GM18502 (cell line): ENCODE data around the gene PARL.
"Not testable (repeated sequence)": the region's sequence is repeated elsewhere in the genome, so short reads cannot be mapped to it uniquely, and the experiment has no call there.

Experiments
- ATAC-seq: cut with Tn5 transposase; IDR thresholded peaks from one replicate; pipeline ENCODE4 v1.9.1; 2021; ENCODE audit warnings: mild to moderate bottlenecking; ENCODE audit not compliant: unreplicated experiment, poor library complexity

PARL gene

DNA sequence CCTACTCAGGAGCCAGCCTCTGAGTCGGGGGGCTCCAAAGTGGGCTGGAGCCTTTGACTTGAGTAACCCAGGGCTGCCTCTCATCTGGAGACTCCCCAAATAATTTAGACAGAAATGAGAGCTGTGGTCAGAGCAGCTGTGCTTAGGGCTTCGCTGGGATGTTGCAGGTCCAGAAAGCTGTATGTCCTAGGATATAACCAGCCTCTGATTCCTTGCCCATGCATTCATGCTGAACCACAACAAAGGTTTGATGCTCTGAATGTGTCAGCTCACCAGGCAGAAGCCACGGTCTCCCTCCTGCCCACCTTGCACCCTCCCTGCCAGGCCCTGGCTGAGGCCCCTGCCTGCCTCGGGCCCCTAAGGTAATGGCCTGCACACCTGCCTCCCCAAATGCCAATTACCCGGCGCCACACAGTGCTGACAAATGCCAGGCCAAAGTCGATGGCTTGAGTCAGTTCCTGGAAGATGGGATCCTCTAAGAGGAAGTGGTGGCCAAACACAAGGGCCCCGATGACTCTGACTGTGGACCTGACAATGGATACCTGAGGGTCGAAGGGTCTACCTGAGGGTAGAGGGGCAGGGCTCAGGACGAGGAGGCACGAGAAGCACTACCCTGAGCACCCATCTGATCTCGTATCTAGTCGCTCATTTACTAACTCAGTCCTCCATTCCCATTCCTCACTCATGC, 21.7 kb upstream of the PARL start:
- no peak for ATAC-seq

- ATAC-seq: no peak
These were observed 20.4 kb upstream of the PARL start for GRCh38 chr3:183904833-183905780.

DNA sequence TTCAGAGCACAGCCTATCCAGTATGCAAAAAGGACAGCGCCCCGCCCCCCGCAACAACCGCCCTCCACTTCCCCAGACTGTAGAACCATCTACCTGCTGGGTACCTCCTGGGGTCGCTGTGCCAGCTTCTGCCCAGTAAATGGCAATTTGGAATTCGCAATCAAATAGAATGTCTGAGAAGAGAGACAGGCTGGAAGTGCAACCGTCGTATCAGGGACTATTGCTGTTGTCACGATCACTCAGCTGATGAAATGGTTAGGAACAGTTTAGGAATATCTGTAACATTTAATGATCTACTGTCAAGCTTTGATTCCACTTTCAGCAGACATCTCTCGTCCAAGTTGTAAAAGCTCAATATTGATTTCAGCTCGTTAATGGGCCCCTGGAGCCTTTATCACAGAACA, 13.3 kb upstream of the PARL start:
- no peak for ATAC-seq

DNA sequence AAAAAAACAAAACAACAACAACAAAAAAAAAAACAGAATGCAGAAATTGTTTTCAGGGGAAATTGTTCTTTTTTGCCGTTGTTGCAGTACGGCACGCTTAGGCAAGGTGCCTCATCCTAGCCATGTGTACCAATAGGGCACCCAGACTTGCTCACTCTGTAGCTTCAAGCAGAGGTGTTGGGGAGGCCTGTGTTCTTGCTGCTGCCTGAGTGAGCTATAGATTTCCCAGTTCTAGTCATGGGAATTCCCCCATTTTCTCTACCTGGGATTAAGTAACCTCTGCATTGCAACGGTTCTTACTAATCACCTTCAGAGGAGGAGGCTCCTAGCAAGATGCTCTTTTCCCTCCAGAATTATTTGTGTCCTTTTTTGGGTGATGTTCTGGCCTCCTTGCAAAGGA, 12.9 kb upstream of the PARL start:
- ATAC-seq: no peak

DNA sequence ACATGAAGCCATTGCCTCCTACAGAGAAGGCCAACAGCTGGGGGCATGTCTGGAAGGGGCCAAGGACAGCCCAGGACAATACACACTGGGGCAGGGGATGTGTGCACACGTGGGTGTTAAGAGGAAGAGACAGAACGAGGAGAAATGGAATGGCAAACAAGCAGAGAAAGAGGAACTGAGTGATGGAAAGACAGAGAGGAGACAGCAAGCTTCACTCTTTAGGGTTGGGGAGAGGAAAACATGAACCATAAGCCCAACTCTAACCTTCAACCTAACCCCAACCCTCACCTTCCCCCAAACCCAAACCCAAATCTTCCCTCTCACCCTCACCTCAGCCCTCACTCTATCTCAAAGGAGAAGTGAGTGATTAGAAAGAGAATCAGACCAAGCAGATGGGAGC, 11.9 kb upstream of the PARL start:
- no peak for ATAC-seq

DNA sequence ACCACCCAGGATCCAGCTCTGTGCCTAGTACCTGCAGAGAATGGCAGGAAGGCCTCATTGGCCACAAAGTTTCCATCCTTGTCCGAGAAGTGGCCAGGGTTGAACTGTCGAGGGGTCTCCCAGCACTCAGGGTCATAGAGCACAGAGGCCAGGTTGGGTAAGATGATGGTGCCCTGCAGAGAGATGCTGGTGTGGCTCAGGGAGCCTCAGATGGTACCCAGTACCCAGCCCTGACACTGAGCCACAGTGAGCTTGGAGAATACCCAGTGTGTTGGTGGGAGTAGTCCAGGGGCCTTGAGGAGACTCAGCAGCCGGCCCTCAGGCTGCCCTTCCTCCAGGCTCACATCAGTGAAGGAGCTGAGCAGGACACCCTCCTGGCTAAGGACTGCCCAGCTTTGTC, 11.5 kb upstream of the PARL start:
- ATAC-seq: no peak

DNA sequence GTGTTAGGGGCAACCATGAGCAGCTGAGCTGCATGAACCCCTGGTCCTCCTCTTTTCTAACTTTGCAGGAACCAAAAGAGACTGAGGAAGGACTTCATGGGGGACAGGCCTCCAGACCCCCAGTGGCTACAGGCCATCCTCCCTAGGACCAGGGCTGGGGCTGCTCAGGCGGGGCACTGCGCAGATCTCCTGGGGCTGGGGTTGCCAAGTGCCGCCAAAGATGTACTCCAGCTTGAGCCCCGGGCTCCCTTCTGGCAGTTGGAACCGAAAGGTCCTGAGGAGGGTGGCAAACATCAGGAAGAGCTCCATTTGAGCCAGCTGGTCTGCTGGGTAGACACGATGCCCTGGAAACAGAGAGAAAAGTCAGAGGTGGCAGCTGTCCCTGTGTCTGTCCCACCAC, 11.1 kb upstream of the PARL start:
- ATAC-seq: no peak

DNA sequence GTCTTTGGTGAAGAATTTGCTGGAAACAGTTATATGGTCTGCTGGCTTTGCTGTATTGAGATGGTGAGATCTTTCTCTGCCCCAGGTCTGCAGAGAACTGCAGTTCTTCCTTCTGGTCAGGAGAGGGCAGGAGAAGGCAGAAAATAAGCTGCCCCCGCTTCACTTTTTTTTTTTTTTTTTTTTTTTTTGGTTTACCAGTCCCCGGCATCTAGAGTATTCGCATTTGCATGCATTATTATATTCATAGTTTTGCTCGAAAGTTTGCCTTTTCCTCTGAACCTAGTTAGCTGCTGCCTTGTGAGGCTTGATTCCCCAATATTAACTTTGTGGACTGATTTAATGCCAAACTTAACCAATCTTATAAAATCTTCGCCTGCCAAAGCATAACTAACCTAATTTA, 10.6 kb upstream of the PARL start:
- no peak for ATAC-seq

DNA sequence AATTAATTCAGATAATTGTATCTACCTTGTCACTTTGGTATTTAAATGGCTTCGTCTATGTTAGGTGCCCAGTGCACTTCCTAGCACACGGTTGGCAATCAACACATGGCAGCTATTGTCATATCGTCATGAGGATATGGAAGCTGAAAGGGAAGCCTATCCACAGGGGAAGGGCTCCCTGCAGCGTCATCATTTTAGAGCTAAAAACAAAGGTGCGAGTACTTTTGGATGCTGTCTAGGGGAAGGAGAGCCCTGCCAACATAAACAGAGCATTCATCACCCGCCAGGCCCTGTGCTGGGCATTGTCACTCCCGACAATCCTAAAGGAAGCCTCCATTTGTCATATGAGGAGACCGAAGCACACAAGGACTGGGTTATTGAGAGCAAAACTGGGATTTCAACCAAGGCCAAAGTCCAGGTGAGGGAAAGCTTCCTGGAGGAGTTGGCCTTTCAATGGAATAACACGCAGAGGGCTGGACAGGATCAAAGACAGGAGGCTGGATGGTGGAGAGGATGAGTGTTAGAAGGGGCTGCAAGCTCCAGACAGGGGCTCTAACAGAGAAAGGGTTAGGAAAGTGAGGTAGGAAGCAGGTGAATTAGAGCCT, 8.0 kb upstream of the PARL start:
- no peak for ATAC-seq

GRCh38 chr3:183885766-183886165, 1.1 kb upstream of the PARL start:
- no peak for ATAC-seq

GRCh38 chr3:183884097-183884426, 618 bp downstream of the PARL start:
- no peak for ATAC-seq

DNA sequence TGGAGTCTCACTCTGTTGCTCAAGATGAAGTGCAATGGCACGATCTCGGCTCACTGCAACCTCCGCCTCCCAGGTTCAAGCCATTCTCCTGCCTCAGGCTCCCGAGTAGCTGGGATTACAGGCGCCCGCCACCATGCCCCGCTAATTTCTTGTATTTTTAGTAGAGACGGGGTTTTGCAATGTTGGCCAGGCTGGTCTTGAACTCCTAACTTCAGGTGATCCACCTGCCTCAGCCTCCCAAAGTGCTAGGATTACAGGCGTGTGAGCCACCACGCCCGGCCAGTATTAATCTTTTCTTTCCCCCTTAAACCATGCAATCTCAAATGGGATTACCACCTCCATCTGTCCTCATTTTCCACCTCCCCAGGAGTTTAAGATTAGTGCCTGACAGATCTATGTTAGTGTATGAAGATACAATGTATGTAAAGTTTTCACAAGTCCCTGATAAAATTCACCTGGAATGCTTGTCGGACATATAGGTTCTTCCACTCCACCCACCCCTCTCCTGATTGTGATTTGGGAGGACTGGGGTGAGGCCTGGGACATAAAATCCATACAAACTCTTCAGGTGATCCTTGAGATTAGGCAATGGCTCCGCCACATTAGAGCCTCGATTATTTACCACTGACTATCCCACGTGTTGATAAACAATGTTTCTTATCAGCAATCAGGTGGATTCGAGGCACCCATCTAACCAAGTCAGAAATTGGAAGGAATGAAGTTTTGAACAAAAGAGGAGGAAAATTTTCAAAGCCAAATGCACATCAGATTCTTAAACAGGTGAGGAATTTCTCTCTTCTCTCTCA, 1.2 kb downstream of the PARL start:
- ATAC-seq: no peak

DNA sequence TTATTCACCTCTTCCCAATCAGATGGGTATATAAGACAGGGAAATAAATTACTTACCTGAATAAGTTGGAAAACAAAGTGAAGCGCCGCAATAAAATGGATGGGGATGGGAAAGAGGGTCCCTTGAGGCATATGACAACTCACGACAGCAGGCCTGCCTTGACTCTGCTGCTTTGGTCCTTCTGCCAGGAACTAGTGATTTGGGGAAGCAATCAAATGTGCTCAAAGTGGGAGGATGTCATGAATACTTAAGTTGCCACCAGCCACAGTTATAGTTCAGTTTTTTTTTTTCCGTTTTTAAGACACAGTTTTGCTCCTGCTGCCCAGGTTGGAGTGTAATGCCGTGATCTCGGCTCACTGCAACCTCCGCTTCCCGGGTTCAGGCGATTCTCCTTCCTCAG, 4.6 kb downstream of the PARL start:
- ATAC-seq: no peak

GRCh38 chr3:183879243-183879642, 5.4 kb downstream of the PARL start:
- no peak for ATAC-seq

GRCh38 chr3:183878071-183878470, 6.6 kb downstream of the PARL start:
- ATAC-seq: no peak

GRCh38 chr3:183877227-183877626, 7.5 kb downstream of the PARL start:
- not testable (repeated sequence) for ATAC-seq

GRCh38 chr3:183875411-183875810, 9.3 kb downstream of the PARL start:
- no peak for ATAC-seq

- ATAC-seq: no peak
These were observed 10.8 kb downstream of the PARL start for GRCh38 chr3:183873914-183874313.

- ATAC-seq: no peak
These were observed 13.1 kb downstream of the PARL start for GRCh38 chr3:183871541-183871940.

GRCh38 chr3:183870563-183870962, 14.1 kb downstream of the PARL start:
- no peak for ATAC-seq

- ATAC-seq: no peak
These were observed 15.9 kb downstream of the PARL start for GRCh38 chr3:183868796-183869195.
